PFSK-1 (cell line): ENCODE measurements around the gene MYH7B.

Experiments
- POLR2AphosphoS5 ChIP-seq: IDR thresholded peaks from 2 replicates; pipeline ENCODE4 v1.6.1; 2012; ENCODE audit warnings: low read depth, mild to moderate bottlenecking, control low read depth, low read length, moderate library complexity
- REST ChIP-seq, 2 experiments: IDR thresholded peaks; 2 replicates each; pipeline versions ENCODE4 v1.6.1 to v1.8.0; 2011 to 2012; ENCODE audit warnings: low read depth in 2 of 2, low read length in 2 of 2, control low read depth in 1 of 2, inconsistent platforms in 1 of 2, mild to moderate bottlenecking in 1 of 2, moderate library complexity in 1 of 2; ENCODE audit not compliant: insufficient read depth in 1 of 2
- TAF1 ChIP-seq: IDR thresholded peaks from 2 replicates; pipeline ENCODE4 v1.6.1; 2012; ENCODE audit warnings: low read length, control low read depth, borderline replicate concordance; ENCODE audit not compliant: insufficient read depth

DNA sequence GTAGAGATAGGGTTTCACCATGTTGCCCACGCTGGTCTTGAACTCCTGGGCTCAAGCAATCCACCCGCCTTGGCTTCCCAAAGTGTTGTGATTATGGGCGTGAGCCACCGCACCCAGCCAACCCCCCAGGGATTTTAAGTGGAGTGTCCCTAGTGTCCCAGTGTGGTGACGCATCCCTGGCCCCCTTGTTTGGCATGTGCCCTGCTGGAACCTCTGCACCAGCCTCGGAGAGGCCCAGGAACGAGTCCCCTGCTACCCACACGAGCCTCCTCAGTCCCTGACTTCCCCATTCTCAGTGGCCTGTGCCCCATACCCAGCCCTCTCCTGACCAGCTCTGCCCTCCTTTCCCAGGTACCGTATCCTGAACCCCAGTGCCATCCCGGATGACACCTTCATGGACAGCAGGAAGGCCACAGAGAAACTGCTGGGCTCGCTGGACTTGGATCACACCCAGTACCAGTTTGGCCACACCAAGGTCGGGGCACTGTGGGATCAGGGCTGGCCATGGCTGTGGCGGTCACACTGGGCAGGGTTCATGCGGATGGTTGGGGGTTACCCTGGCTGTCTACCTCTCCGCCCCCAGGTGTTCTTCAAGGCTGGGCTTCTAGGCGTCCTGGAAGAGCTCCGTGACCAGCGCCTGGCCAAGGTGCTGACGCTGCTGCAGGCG is 37.2 kb downstream of the MYH7B start:
- TF ChIP-seq POLR2AphosphoS5 (no peak), REST (IDR thresholded peaks at IDR 0.05; ENCODE audit: insufficient read depth in 1 of 2, low read depth in 2 of 2, low read length in 2 of 2) (no peak), TAF1 (no peak)
